Neuron (in vitro differentiated cells): ENCODE data around the gene RELCH.

Experiments used
- H2AFZ ChIP-seq: one replicate; pipeline ENCODE4 v1.6.1; 2013; ENCODE audit warnings: low read depth, mild to moderate bottlenecking, inconsistent platforms, low read length, moderate library complexity
- H3K27me3 ChIP-seq: one replicate; pipeline ENCODE4 v1.6.1; 2013; ENCODE audit warnings: low read length; ENCODE audit not compliant: insufficient read depth
- H3K36me3 ChIP-seq: one replicate; pipeline ENCODE4 v1.6.1; 2013; ENCODE audit warnings: low read length; ENCODE audit not compliant: insufficient read depth
- H3K4me1 ChIP-seq: one replicate; pipeline ENCODE4 v1.6.1; 2013; ENCODE audit warnings: low read length; ENCODE audit not compliant: insufficient read depth
- H3K4me3 ChIP-seq: 2 replicates; pipeline ENCODE4 v1.5.1; 2013; ENCODE audit warnings: mild to moderate bottlenecking, low read length, moderate library complexity
- H3K9me3 ChIP-seq: one replicate; pipeline ENCODE4 v1.6.1; 2013; ENCODE audit warnings: low read length

Gene RELCH

GRCh38 chr18:62332431-62332830, 145.4 kb downstream of the RELCH start:
- Histone ChIP-seq H3K9me3 (no peaks in the 10 kb centered on the region), H3K27me3 (peaks cover 41% of the 10 kb centered on the region), H2AFZ (no peak overlapping the region), H3K36me3 (no peaks in the 10 kb centered on the region), H3K4me1 (no peaks in the 10 kb centered on the region), H3K4me3 (no peak overlapping the region)

GRCh38 chr18:62332964-62333695, 146.1 kb downstream of the RELCH start:
- H3K36me3 ChIP-seq: no peaks in the 10 kb centered on the region
- H2AFZ ChIP-seq: no peak overlapping the region
- no peak overlapping the region for H3K4me3 ChIP-seq
- no peaks in the 10 kb centered on the region for H3K9me3 ChIP-seq
- H3K4me1 ChIP-seq: no peaks in the 10 kb centered on the region
- peaks cover 35% of the 10 kb centered on the region for H3K27me3 ChIP-seq

GRCh38 chr18:62334120-62334519, 147.1 kb downstream of the RELCH start:
- Histone ChIP-seq H3K27me3 (peaks cover 30% of the 10 kb centered on the region), H3K4me3 (no peak overlapping the region), H3K36me3 (no peaks in the 10 kb centered on the region), H3K4me1 (no peaks in the 10 kb centered on the region), H3K9me3 (no peaks in the 10 kb centered on the region), H2AFZ (no peak overlapping the region)

GRCh38 chr18:62335494-62335893, 148.4 kb downstream of the RELCH start:
- H3K27me3 ChIP-seq: peaks cover 17% of the 10 kb centered on the region
- no peak overlapping the region for H2AFZ ChIP-seq
- no peaks in the 10 kb centered on the region for H3K4me1 ChIP-seq
- H3K9me3 ChIP-seq: no peaks in the 10 kb centered on the region
- H3K4me3 ChIP-seq: no peak overlapping the region
- H3K36me3 ChIP-seq: no peaks in the 10 kb centered on the region

GRCh38 chr18:62336618-62337017, 149.6 kb downstream of the RELCH start:
- Histone ChIP-seq H3K4me1 (no peaks in the 10 kb centered on the region), H3K36me3 (no peaks in the 10 kb centered on the region), H3K4me3 (no peak overlapping the region), H3K27me3 (peaks cover 14% of the 10 kb centered on the region), H3K9me3 (no peaks in the 10 kb centered on the region), H2AFZ (no peak overlapping the region)

GRCh38 chr18:62337336-62337735, 150.3 kb downstream of the RELCH start:
- H3K4me3 ChIP-seq: no peak overlapping the region
- H3K4me1 ChIP-seq: no peaks in the 10 kb centered on the region
- peaks cover 8% of the 10 kb centered on the region for H3K27me3 ChIP-seq
- no peaks in the 10 kb centered on the region for H3K9me3 ChIP-seq
- H3K36me3 ChIP-seq: no peaks in the 10 kb centered on the region
- no peak overlapping the region for H2AFZ ChIP-seq

- Histone ChIP-seq H3K27me3 (peaks cover 8% of the 10 kb centered on the region), H2AFZ (no peak overlapping the region), H3K9me3 (no peaks in the 10 kb centered on the region), H3K4me1 (no peaks in the 10 kb centered on the region), H3K36me3 (no peaks in the 10 kb centered on the region), H3K4me3 (no peak overlapping the region)
These were observed 151.5 kb downstream of the RELCH start for GRCh38 chr18:62338446-62339105.

GRCh38 chr18:62339106-62339988, 152.3 kb downstream of the RELCH start:
- Histone ChIP-seq H3K36me3 (no peaks in the 10 kb centered on the region), H3K4me1 (no peaks in the 10 kb centered on the region), H3K27me3 (peaks cover 8% of the 10 kb centered on the region), H3K4me3 (no peak overlapping the region), H2AFZ (no peak overlapping the region), H3K9me3 (no peaks in the 10 kb centered on the region)

- Histone ChIP-seq H3K36me3 (no peaks in the 10 kb centered on the region), H2AFZ (no peak overlapping the region), H3K4me1 (no peaks in the 10 kb centered on the region), H3K9me3 (no peaks in the 10 kb centered on the region), H3K27me3 (peaks cover 8% of the 10 kb centered on the region), H3K4me3 (no peak overlapping the region)
These were observed 153.9 kb downstream of the RELCH start for GRCh38 chr18:62340996-62341395.

GRCh38 chr18:62341473-62341872, 154.4 kb downstream of the RELCH start:
- Histone ChIP-seq H3K4me3 (no peak overlapping the region), H3K4me1 (peaks cover 1% of the 10 kb centered on the region), H2AFZ (no peak overlapping the region), H3K9me3 (no peaks in the 10 kb centered on the region), H3K36me3 (no peaks in the 10 kb centered on the region), H3K27me3 (peaks cover 8% of the 10 kb centered on the region)

- H3K4me3 ChIP-seq: no peak overlapping the region
- peaks cover 8% of the 10 kb centered on the region for H3K27me3 ChIP-seq
- H2AFZ ChIP-seq: no peak overlapping the region
- H3K9me3 ChIP-seq: no peaks in the 10 kb centered on the region
- no peaks in the 10 kb centered on the region for H3K36me3 ChIP-seq
- H3K4me1 ChIP-seq: peaks cover 10% of the 10 kb centered on the region
These were observed 155.8 kb downstream of the RELCH start for GRCh38 chr18:62342884-62343283.

- peaks cover 10% of the 10 kb centered on the region for H3K4me1 ChIP-seq
- no peaks in the 10 kb centered on the region for H3K9me3 ChIP-seq
- peaks cover 5% of the 10 kb centered on the region for H3K27me3 ChIP-seq
- H3K4me3 ChIP-seq: no peak overlapping the region
- no peaks in the 10 kb centered on the region for H3K36me3 ChIP-seq
- H2AFZ ChIP-seq: no peak overlapping the region
These were observed 156.3 kb downstream of the RELCH start for GRCh38 chr18:62343316-62343715.

GRCh38 chr18:62345909-62346308, 158.9 kb downstream of the RELCH start:
- Histone ChIP-seq H2AFZ (no peak overlapping the region), H3K27me3 (no peaks in the 10 kb centered on the region), H3K9me3 (no peaks in the 10 kb centered on the region), H3K4me3 (no peak overlapping the region), H3K4me1 (peaks cover 10% of the 10 kb centered on the region), H3K36me3 (no peaks in the 10 kb centered on the region)
